HCT116 (cell line): ENCODE measurements around the gene TTC17. TPM values are rescaled to one million over a fixed set of nuclear protein-coding genes. Genes with fewer than 3 reads are reported as not detected.

Experiments
- ATAC-seq: fragments of 200-7000 bp; cut with Tn5 transposase; 2 replicates; pipeline ENCODE4 v1.9.1; 2020; ENCODE audit warnings: mild to moderate bottlenecking, moderate library complexity
- BruUV-seq: library from RNA; stranded (reverse); fragments of 400-500 nt; replicated peaks from 2 replicates; lab custom pipeline; 2021; lab: Mats Ljungman, UMichigan
- CTCF ChIA-PET: fragments of 300-600 bp; sonication (Branson Sonifier 250); formaldehyde crosslinking; loops from one replicate; lab custom pipeline; 2021; ENCODE audit warnings: antibody characterized with exemption; lab: Charles Lee
- POLR2A ChIA-PET: fragments of 300-600, 350-600 bp; sonication (Branson Sonifier 250); formaldehyde crosslinking; loops from one replicate; lab custom pipeline; 2021; ENCODE audit warnings: antibody characterized with exemption; lab: Charles Lee
- RAD21 ChIA-PET, 2 experiments: fragments of 300-600 bp; sonication (Branson Sonifier 250); formaldehyde crosslinking; loops; one replicate each; lab custom pipeline; 2023; ENCODE audit warnings: low total read pairs in 2 of 2; ENCODE audit not compliant: uncharacterized antibody in 2 of 2, unreplicated experiment in 2 of 2, low non-redundant PET in 1 of 2; lab: Charles Lee
- DNase-seq: peaks from one replicate; pipeline ENCODE4 v3.0.0-alpha.2; 2010; ENCODE audit warnings: low read depth, low spot score
- H2AFZ ChIP-seq: fragments of 200-600 bp; shearing (Covaris generic), sonication (generic); 2 replicates; pipeline ENCODE4 v1.6.1; 2017; ENCODE audit warnings: low read depth, mixed run types, mixed read lengths, antibody characterized with exemption, low read length; ENCODE audit not compliant: poor library complexity, severe bottlenecking
- H3K27ac ChIP-seq: 2 replicates; pipeline ENCODE4 v1.5.1; 2012; ENCODE audit warnings: low read depth, low read length
- H3K27me3 ChIP-seq: fragments of 200-600 bp; sonication (generic); 2 replicates; pipeline ENCODE4 v1.6.1; 2016; ENCODE audit warnings: mixed run types, low read length, mixed read lengths; ENCODE audit not compliant: insufficient read depth
- H3K36me3 ChIP-seq, 2 experiments: fragments of 200-500 bp in 1 of 2; fragments of 200-600 bp in 1 of 2; sonication (Bioruptor generic) in 1 of 2; sonication (generic) in 1 of 2; 2 replicates each; pipeline versions ENCODE4 v1.5.1 to v1.6.1; 2014 to 2016; ENCODE audit warnings: low read length in 2 of 2, inconsistent platforms in 1 of 2, mixed read lengths in 1 of 2, mixed run types in 1 of 2; ENCODE audit not compliant: insufficient read depth in 2 of 2, control insufficient read depth in 1 of 2
- H3K4me1 ChIP-seq, 2 experiments: fragments of 200-600 bp in 1 of 2; sonication (generic) in 1 of 2; 2 replicates each; pipeline versions ENCODE4 v1.5.1 to v1.6.1; 2012 to 2017; ENCODE audit warnings: low read length in 2 of 2, inconsistent platforms in 1 of 2, mild to moderate bottlenecking in 1 of 2, mixed read lengths in 1 of 2, mixed run types in 1 of 2, moderate library complexity in 1 of 2; ENCODE audit not compliant: insufficient read depth in 2 of 2, control insufficient read depth in 1 of 2
- H3K4me2 ChIP-seq: fragments of 200-600 bp; sonication (generic); 2 replicates; pipeline ENCODE4 v1.6.1; 2017; ENCODE audit warnings: mixed run types, low read length, mixed read lengths
- H3K4me3 ChIP-seq, 2 experiments: fragments of 200-600 bp in 1 of 2; sonication (generic) in 1 of 2; replicated peaks in 1 of 2; 2 replicates each; pipeline ENCODE4 v1.5.1; 2011 to 2016; ENCODE audit warnings: low read length in 2 of 2, control low read depth in 1 of 2, low read depth in 1 of 2, mild to moderate bottlenecking in 1 of 2, mixed read lengths in 1 of 2, mixed run types in 1 of 2
- H3K79me2 ChIP-seq: fragments of 200-600 bp; sonication (generic); 2 replicates; pipeline ENCODE4 v1.6.1; 2017; ENCODE audit warnings: mild to moderate bottlenecking, mixed run types, low read length, moderate library complexity, mixed read lengths; ENCODE audit not compliant: insufficient read depth
- H3K9ac ChIP-seq: fragments of 200-600 bp; sonication (generic); 2 replicates; pipeline ENCODE4 v1.6.1; 2016; ENCODE audit warnings: low read length, mixed read lengths
- H3K9me2 ChIP-seq: fragments of 200-600 bp; sonication (generic), shearing (Covaris generic); 2 replicates; pipeline ENCODE4 v1.6.1; 2017; ENCODE audit warnings: mixed run types, mild to moderate bottlenecking, moderate library complexity; ENCODE audit not compliant: insufficient read depth
- H3K9me3 ChIP-seq, 2 experiments: fragments of 200-500 bp in 1 of 2; fragments of 200-600 bp in 1 of 2; sonication (Bioruptor generic) in 1 of 2; sonication (generic) in 1 of 2; 2 replicates each; pipeline ENCODE4 v1.6.1; 2014 to 2017; ENCODE audit warnings: low read length in 2 of 2, mixed read lengths in 2 of 2, inconsistent platforms in 1 of 2, low read depth in 1 of 2, mild to moderate bottlenecking in 1 of 2, mixed run types in 1 of 2, moderate library complexity in 1 of 2; ENCODE audit not compliant: control insufficient read depth in 1 of 2, insufficient read depth in 1 of 2
- H4K20me1 ChIP-seq: fragments of 200-600 bp; sonication (generic), shearing (Covaris generic); 2 replicates; pipeline ENCODE4 v1.6.1; 2017; ENCODE audit warnings: mixed run types, mild to moderate bottlenecking, moderate library complexity; ENCODE audit not compliant: insufficient read depth
- ATF3 ChIP-seq: IDR thresholded peaks from 2 replicates; pipeline ENCODE4 v1.6.1; 2012
- CBX3 ChIP-seq: IDR thresholded peaks from 2 replicates; pipeline ENCODE4 v1.6.1; 2012; ENCODE audit warnings: low read depth
- EGR1 ChIP-seq: IDR thresholded peaks from 2 replicates; pipeline ENCODE4 v1.6.1; 2012; ENCODE audit warnings: low read depth
- ELF1 ChIP-seq: IDR thresholded peaks from 2 replicates; pipeline ENCODE4 v1.6.1; 2012; ENCODE audit warnings: low read depth, borderline replicate concordance
- EZH2 ChIP-seq: fragments of 200-600 bp; sonication (generic); IDR thresholded peaks from 2 replicates; pipeline ENCODE4 v1.6.1; 2017; ENCODE audit warnings: antibody characterized with exemption, mixed run types
- EZH2phosphoT487 ChIP-seq: fragments of 200-600 bp; IDR thresholded peaks from 2 replicates; pipeline ENCODE4 v1.6.1; 2018; ENCODE audit warnings: antibody characterized with exemption, borderline replicate concordance
- JUND ChIP-seq: IDR thresholded peaks from 2 replicates; pipeline ENCODE4 v1.6.1; 2012
- RAD21 ChIP-seq: IDR thresholded peaks from 2 replicates; pipeline ENCODE4 v1.6.1; 2012; ENCODE audit warnings: low read depth, mild to moderate bottlenecking
- SIN3A ChIP-seq: IDR thresholded peaks from 2 replicates; pipeline ENCODE4 v1.6.1; 2012; ENCODE audit warnings: low read depth
- SP1 ChIP-seq: IDR thresholded peaks from 2 replicates; pipeline ENCODE4 v1.6.1; 2012; ENCODE audit warnings: low read depth
- SRF ChIP-seq: IDR thresholded peaks from 2 replicates; pipeline ENCODE4 v1.6.1; 2012; ENCODE audit warnings: low read depth
- ZFX ChIP-seq: fragments of 450-650 bp; IDR thresholded peaks from 2 replicates; pipeline ENCODE4 v1.6.1; 2017
- intact Hi-C: fragments of 100-400 bp; cut with micrococcal nuclease; formaldehyde crosslinking; loops from 2 replicates; pipeline ENCODE4 v1.10.0; 2022
- total RNA-seq: library from RNA; stranded (reverse); gene quantifications from one replicate; pipeline ENCODE4 v1.2.1, GENCODE V29; 2021; ENCODE audit not compliant: unreplicated experiment
- TF ChIP-seq, protein P1 (sequence below), 3 experiments: fragments of 200-600 bp in 1 of 3; sonication (generic) in 1 of 3; IDR thresholded peaks in 2 of 3; conservative IDR thresholded peaks in 1 of 3; 2 replicates each; pipeline ENCODE4 v1.5.1; 2012 to 2017; ENCODE audit warnings: low read depth in 2 of 3, low read length in 2 of 3, antibody characterized with exemption in 1 of 3, borderline replicate concordance in 1 of 3, control low read depth in 1 of 3, mild to moderate bottlenecking in 1 of 3, mixed read lengths in 1 of 3, mixed run types in 1 of 3, moderate library complexity in 1 of 3; ENCODE audit not compliant: insufficient read depth in 1 of 3
- TF ChIP-seq, protein P2 (sequence below): IDR thresholded peaks from 2 replicates; pipeline ENCODE4 v1.6.1; 2012
- TF ChIP-seq, protein P3 (sequence below): IDR thresholded peaks from 2 replicates; pipeline ENCODE4 v1.6.1; 2011; ENCODE audit warnings: mild to moderate bottlenecking, low read length, moderate library complexity; ENCODE audit not compliant: insufficient replicate concordance; ENCODE audit errors: extremely low read depth

The TTC17 gene
- total RNA-seq, 1 experiment from 2014 or later = 51.6 TPM

- H3K9ac ChIP-seq = no peak overlapping the region
- no peaks in the 10 kb centered on the region for H3K9me3 ChIP-seq
- H3K4me3 ChIP-seq = no peak overlapping the region
- H3K36me3 ChIP-seq = no peaks in the 10 kb centered on the region
- DNase-seq (no peak), ATAC-seq (no peak)
- H3K79me2 ChIP-seq = no peaks in the 10 kb centered on the region
- BruUV-seq = no TSS peak
- no peaks in the 10 kb centered on the region for H4K20me1 ChIP-seq
- H3K27ac ChIP-seq = no peak overlapping the region
- no peaks in the 10 kb centered on the region for H3K27me3 ChIP-seq
- CTCF ChIA-PET = no interaction called here
- H3K9me2 ChIP-seq = no peaks in the 10 kb centered on the region
- no peak overlapping the region for H2AFZ ChIP-seq
- TF ChIP-seq EGR1 = no peak
- TF ChIP-seq, protein P1, sequence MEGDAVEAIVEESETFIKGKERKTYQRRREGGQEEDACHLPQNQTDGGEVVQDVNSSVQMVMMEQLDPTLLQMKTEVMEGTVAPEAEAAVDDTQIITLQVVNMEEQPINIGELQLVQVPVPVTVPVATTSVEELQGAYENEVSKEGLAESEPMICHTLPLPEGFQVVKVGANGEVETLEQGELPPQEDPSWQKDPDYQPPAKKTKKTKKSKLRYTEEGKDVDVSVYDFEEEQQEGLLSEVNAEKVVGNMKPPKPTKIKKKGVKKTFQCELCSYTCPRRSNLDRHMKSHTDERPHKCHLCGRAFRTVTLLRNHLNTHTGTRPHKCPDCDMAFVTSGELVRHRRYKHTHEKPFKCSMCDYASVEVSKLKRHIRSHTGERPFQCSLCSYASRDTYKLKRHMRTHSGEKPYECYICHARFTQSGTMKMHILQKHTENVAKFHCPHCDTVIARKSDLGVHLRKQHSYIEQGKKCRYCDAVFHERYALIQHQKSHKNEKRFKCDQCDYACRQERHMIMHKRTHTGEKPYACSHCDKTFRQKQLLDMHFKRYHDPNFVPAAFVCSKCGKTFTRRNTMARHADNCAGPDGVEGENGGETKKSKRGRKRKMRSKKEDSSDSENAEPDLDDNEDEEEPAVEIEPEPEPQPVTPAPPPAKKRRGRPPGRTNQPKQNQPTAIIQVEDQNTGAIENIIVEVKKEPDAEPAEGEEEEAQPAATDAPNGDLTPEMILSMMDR (IDR thresholded peaks at IDR 0.05 in 2 of 3, conservative IDR thresholded peaks at IDR 0.05 in 1 of 3; ENCODE audit: borderline replicate concordance in 1 of 3, insufficient read depth in 1 of 3, low read depth in 2 of 3, low read length in 2 of 3) = no peak
- no peak for TF ChIP-seq ATF3
- no peak for TF ChIP-seq EZH2
- TF ChIP-seq JUND = no peak
- no peak for TF ChIP-seq SIN3A
- TF ChIP-seq RAD21 = no peak
- TF ChIP-seq ZFX = no peak
- TF ChIP-seq, protein P2, sequence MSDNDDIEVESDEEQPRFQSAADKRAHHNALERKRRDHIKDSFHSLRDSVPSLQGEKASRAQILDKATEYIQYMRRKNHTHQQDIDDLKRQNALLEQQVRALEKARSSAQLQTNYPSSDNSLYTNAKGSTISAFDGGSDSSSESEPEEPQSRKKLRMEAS = no peak
- TF ChIP-seq CBX3 = no peak
- no peak for TF ChIP-seq ELF1
- no peak for TF ChIP-seq SRF
- TF ChIP-seq SP1 = no peak
- TF ChIP-seq EZH2phosphoT487 = no peak
- TF ChIP-seq, protein P3, sequence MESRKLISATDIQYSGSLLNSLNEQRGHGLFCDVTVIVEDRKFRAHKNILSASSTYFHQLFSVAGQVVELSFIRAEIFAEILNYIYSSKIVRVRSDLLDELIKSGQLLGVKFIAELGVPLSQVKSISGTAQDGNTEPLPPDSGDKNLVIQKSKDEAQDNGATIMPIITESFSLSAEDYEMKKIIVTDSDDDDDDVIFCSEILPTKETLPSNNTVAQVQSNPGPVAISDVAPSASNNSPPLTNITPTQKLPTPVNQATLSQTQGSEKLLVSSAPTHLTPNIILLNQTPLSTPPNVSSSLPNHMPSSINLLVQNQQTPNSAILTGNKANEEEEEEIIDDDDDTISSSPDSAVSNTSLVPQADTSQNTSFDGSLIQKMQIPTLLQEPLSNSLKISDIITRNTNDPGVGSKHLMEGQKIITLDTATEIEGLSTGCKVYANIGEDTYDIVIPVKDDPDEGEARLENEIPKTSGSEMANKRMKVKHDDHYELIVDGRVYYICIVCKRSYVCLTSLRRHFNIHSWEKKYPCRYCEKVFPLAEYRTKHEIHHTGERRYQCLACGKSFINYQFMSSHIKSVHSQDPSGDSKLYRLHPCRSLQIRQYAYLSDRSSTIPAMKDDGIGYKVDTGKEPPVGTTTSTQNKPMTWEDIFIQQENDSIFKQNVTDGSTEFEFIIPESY = no peak
- RAD21 ChIA-PET = no interaction called here
- H3K4me1 ChIP-seq = peaks cover 0 to 7% of the 10 kb centered on the region in 2 experiments; a peak in 1 of 4 replicates
- intact Hi-C loops = no loop called here
- H3K4me2 ChIP-seq = no peak overlapping the region
- POLR2A ChIA-PET = no interaction called here
Observed at GRCh38 chr11:43511959-43512358, 153.2 kb downstream of the TTC17 start.
